ENCODE measurements around the gene ZNF462. TPM values are rescaled to one million over a fixed set of nuclear protein-coding genes. Genes with fewer than 3 reads are reported as not detected.

ZNF462 gene
- total RNA-seq, 1 donor from 2014 or later, result 98.3 TPM

DNA sequence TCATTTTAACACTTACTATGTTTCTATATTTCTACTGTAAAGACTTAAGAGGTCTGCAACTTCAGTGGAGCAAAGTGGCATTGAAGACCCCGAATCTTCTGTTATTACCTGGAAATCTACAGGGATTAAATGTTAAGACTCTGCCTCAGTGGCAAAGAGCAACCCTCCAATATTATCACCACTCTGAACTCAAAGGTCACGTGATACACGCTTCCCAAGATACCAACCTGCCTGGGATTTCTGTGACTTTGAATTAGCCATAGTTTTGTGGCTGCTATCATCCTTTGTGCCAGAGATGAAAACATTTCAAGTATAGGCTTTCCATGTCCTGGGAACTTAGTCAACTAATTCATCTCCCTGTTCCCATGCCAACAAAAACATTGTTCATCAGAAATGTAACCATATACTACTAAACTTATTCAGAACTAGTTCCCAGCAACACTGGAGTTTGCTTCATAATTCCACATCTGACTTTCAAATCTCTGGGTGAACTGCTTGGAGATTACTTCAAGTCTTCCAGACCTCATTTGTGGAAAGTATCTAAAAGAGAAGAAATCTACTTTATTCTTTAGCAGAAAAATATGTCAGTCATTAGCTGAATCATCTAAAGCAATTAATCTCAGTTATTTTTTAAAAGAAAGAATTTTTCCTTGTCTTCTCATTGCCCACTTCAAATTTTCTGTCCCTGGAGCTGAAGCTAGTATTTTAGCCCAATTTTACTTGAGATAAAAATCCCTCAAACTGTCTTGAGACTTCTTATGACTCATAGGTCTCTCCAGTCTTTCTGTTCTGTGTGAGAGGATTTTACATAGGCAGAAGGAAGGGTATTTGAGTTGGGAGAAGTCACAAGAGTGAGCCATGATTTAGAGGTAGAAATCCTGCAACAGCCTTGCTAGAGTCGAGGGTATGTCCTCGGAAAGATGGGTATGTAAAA is 83.0 kb downstream of the ZNF462 start:
- DNase-seq (ENCODE audit: low spot score), result no peak
- no peaks in the 10 kb centered on the region for H3K9me3 Mint-ChIP-seq (ENCODE audit: unreplicated experiment)
- H3K4me1 Mint-ChIP-seq (ENCODE audit: unreplicated experiment), result peaks cover 51% of the 10 kb centered on the region
- H3K27ac Mint-ChIP-seq (ENCODE audit: unreplicated experiment), result peak overlapping the region; percentile 20
- peaks cover 5% of the 10 kb centered on the region for H3K27me3 Mint-ChIP-seq (ENCODE audit: unreplicated experiment)
- peaks cover 24% of the 10 kb centered on the region for H3K36me3 Mint-ChIP-seq (ENCODE audit: low read depth, unreplicated experiment)
- no peak overlapping the region for H3K4me3 Mint-ChIP-seq (ENCODE audit: unreplicated experiment)
- TF ChIP-seq, protein P1, sequence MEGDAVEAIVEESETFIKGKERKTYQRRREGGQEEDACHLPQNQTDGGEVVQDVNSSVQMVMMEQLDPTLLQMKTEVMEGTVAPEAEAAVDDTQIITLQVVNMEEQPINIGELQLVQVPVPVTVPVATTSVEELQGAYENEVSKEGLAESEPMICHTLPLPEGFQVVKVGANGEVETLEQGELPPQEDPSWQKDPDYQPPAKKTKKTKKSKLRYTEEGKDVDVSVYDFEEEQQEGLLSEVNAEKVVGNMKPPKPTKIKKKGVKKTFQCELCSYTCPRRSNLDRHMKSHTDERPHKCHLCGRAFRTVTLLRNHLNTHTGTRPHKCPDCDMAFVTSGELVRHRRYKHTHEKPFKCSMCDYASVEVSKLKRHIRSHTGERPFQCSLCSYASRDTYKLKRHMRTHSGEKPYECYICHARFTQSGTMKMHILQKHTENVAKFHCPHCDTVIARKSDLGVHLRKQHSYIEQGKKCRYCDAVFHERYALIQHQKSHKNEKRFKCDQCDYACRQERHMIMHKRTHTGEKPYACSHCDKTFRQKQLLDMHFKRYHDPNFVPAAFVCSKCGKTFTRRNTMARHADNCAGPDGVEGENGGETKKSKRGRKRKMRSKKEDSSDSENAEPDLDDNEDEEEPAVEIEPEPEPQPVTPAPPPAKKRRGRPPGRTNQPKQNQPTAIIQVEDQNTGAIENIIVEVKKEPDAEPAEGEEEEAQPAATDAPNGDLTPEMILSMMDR (IDR thresholded peaks at IDR 0.05; ENCODE audit: unreplicated experiment), result no peak

DNA sequence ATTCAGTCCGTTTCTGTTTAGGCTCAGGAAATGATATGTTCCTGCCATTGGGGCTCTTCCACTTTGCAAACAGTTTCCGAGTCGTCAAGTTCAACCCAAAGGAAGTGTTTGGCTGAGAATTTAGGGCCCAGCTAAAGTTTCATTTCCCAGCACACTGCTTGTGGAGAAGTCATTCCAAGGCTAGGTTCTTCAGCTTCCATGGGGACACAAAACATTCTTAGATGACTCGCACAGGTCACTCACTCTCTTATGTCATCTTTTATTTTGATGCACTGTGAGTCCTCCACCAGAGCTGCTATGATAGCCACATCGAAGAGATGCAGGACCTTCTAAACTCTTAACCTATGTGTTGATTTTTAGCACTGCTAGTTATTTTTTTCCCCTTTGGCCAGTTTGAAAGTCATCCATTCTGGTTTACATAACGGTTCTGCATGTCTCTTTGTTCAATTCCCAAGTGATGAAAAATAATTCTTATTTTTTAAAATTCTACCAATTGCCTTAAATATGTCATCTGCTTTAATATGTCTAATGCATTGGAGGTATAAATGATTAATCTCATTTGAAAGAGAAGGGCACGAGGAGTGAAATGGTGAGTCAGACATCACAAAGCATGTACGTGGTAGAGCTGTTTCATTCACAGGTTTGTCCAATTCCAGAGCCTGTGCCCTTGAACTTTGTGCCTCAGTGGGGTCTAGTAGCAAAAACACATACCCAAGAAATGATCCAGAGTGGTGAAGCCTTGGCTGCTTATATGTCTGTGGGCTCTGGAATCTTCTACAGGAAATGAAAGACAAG is 84.3 kb downstream of the ZNF462 start:
- no peak for DNase-seq (ENCODE audit: low spot score)
- TF ChIP-seq, protein P1 (IDR thresholded peaks at IDR 0.05; ENCODE audit: unreplicated experiment), result no peak
- H3K27me3 Mint-ChIP-seq (ENCODE audit: unreplicated experiment), result peaks cover 5% of the 10 kb centered on the region
- H3K9me3 Mint-ChIP-seq (ENCODE audit: unreplicated experiment), result no peaks in the 10 kb centered on the region
- peak overlapping the region; percentile 22 for H3K27ac Mint-ChIP-seq (ENCODE audit: unreplicated experiment)
- H3K4me1 Mint-ChIP-seq (ENCODE audit: unreplicated experiment), result peaks cover 43% of the 10 kb centered on the region
- H3K36me3 Mint-ChIP-seq (ENCODE audit: low read depth, unreplicated experiment), result peaks cover 24% of the 10 kb centered on the region
- no peak overlapping the region for H3K4me3 Mint-ChIP-seq (ENCODE audit: unreplicated experiment)

DNA sequence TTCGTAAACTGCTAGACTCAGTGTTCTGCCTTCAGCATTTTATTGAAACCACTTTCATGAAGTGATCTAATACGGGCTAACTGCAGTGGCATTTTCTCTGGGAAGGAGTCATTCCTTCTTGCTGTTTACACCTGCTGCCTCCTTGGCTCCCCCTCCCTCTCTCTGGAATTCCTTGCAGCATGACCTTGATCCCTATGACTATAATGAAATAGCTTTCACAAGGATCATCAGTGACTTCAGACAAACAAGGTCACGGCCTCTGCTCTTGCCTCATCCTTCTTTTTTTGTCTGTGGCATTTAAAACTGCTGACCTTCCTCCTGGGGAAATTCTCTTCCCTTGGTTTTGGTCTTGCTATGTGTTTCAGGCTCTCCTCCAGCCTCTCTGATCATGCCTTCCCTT is 90.2 kb downstream of the ZNF462 start:
- H3K36me3 Mint-ChIP-seq (ENCODE audit: low read depth, unreplicated experiment), result peaks cover 35% of the 10 kb centered on the region

DNA sequence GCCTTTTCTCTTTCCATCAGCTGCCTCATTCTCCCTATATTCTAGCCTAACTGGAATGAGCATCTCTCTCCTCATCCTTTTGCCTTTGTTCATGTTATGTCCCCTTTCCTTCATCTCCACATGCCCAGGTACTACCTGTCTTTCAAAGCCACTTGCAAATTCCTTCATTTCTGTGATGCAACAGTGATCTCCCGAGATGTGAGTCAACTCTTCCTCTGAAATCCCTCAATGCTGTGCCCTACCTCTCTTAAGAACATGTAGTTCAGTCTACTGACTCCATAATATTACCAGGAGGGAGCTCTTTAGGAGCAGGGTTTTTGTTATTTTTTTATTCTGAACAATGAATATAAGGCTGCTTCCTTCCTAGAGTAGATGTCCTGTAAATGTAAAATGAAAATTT is 91.6 kb downstream of the ZNF462 start:
- Mint-ChIP-seq H3K36me3 (ENCODE audit: low read depth, unreplicated experiment) (peaks cover 42% of the 10 kb centered on the region), H3K27ac (ENCODE audit: unreplicated experiment) (peak overlapping the region; percentile 7), H3K9me3 (ENCODE audit: unreplicated experiment) (no peaks in the 10 kb centered on the region), H3K27me3 (ENCODE audit: unreplicated experiment) (peaks cover 3% of the 10 kb centered on the region), H3K4me1 (ENCODE audit: unreplicated experiment) (peaks cover 26% of the 10 kb centered on the region), H3K4me3 (ENCODE audit: unreplicated experiment) (no peak overlapping the region)
- DNase-seq (ENCODE audit: low spot score), result no peak
- TF ChIP-seq, protein P1 (IDR thresholded peaks at IDR 0.05; ENCODE audit: unreplicated experiment), result no peak

More for the DNA sequence above, 90.2 kb downstream of the ZNF462 start:
- Mint-ChIP-seq H3K27ac (ENCODE audit: unreplicated experiment) (peak overlapping the region; percentile 11), H3K27me3 (ENCODE audit: unreplicated experiment) (peaks cover 3% of the 10 kb centered on the region), H3K9me3 (ENCODE audit: unreplicated experiment) (no peaks in the 10 kb centered on the region), H3K4me3 (ENCODE audit: unreplicated experiment) (no peak overlapping the region), H3K4me1 (ENCODE audit: unreplicated experiment) (peaks cover 25% of the 10 kb centered on the region)
- TF ChIP-seq, protein P1 (IDR thresholded peaks at IDR 0.05; ENCODE audit: unreplicated experiment), result no peak
- no peak for DNase-seq (ENCODE audit: low spot score)

Measured in endothelial cell (in vitro differentiated cells).